GM18861 (cell line): ENCODE data around the gene HGD.
A peak's percentile ranks its signal among the peaks of the same experiment; 100 is the strongest.
"Not testable (repeated sequence)": the region's sequence is repeated elsewhere in the genome, so short reads cannot be mapped to it uniquely, and the experiment has no call there.

ENCODE experiments used
- ATAC-seq: cut with Tn5 transposase; IDR thresholded peaks from one replicate; pipeline ENCODE4 v1.9.1; 2021; ENCODE audit not compliant: unreplicated experiment

The HGD gene

GRCh38 chr3:120640231-120640630 is 41.8 kb downstream of the HGD start:
- ATAC-seq = no peak

- not testable (repeated sequence) for ATAC-seq
Observed at GRCh38 chr3:120638820-120639219, 43.2 kb downstream of the HGD start.

- ATAC-seq = no peak
Observed at GRCh38 chr3:120637851-120638559, 44.0 kb downstream of the HGD start.

- no peak for ATAC-seq
Observed at GRCh38 chr3:120636795-120637401, 45.1 kb downstream of the HGD start.

GRCh38 chr3:120634539-120634938 is 47.5 kb downstream of the HGD start:
- no peak for ATAC-seq

GRCh38 chr3:120625159-120625586 is 56.9 kb downstream of the HGD start:
- ATAC-seq = no peak

GRCh38 chr3:120623727-120624093 is 58.3 kb downstream of the HGD start:
- no peak for ATAC-seq

GRCh38 chr3:120622870-120623726 is 58.9 kb downstream of the HGD start:
- ATAC-seq = no peak

- no peak for ATAC-seq
Observed at GRCh38 chr3:120622457-120622856, 59.6 kb downstream of the HGD start.

- ATAC-seq = not testable (repeated sequence)
Observed at GRCh38 chr3:120616745-120617144, 65.3 kb downstream of the HGD start.

- no peak for ATAC-seq
Observed at GRCh38 chr3:120615847-120616609, 66.0 kb downstream of the HGD start.

- ATAC-seq = no peak
Observed at GRCh38 chr3:120614765-120615164, 67.3 kb downstream of the HGD start.

- no peak for ATAC-seq
Observed at GRCh38 chr3:120608506-120608905, 73.5 kb downstream of the HGD start.

- ATAC-seq = no peak
Observed at GRCh38 chr3:120604784-120605183, 77.3 kb downstream of the HGD start.

- ATAC-seq = no peak
Observed at GRCh38 chr3:120604382-120604781, 77.7 kb downstream of the HGD start.

GRCh38 chr3:120602682-120603081 is 79.4 kb downstream of the HGD start:
- no peak for ATAC-seq

- no peak for ATAC-seq
Observed at GRCh38 chr3:120601554-120601953, 80.5 kb downstream of the HGD start.

- no peak for ATAC-seq
Observed at GRCh38 chr3:120599211-120599610, 82.8 kb downstream of the HGD start.

GRCh38 chr3:120597445-120598049 is 84.5 kb downstream of the HGD start:
- ATAC-seq = peak; percentile 37

- ATAC-seq = no peak
Observed at GRCh38 chr3:120596853-120597223, 85.2 kb downstream of the HGD start.
